22Rv1 (cell line): ENCODE data around the gene RPGRIP1L.

Experiments used
- CTCF ChIP-seq: fragments of 450-650 bp; IDR thresholded peaks from 2 replicates; pipeline ENCODE4 v1.5.1; 2017; ENCODE audit warnings: mild to moderate bottlenecking
- ZFX ChIP-seq: fragments of 450-650 bp; IDR thresholded peaks from 2 replicates; pipeline ENCODE4 v1.6.1; 2017; ENCODE audit warnings: antibody characterized with exemption, borderline replicate concordance

- TF ChIP-seq CTCF (no peak), ZFX (no peak)
Observed at GRCh38 chr16:53597776-53598175, 105.9 kb downstream of the RPGRIP1L start.
